ENCODE results near the gene SNX17. TPM values are rescaled to one million over a fixed set of nuclear protein-coding genes. Genes with fewer than 3 reads are reported as not detected.

Gene SNX17
- total RNA-seq, 1 experiment from 2014 or later: 60.6 TPM

DNA sequence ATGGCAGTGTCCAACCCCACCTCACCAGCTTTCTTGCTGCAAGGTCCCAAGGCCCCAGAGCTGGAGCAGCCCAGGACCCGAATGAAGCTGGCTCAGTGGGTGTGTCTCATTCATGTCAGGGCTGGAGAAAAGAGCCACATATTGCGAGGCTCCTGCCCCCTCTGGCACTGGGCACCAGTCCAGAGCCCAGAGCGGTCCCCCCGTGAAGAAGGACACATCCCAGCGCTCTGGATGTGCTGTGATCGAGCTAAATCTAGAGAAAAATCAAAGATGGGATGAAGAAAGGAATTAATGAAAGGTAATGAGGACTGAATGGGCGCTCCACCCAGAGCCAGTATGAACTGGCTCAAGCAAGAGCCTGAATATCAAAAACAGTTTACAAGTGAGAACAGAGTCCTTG is 34.2 kb upstream of the SNX17 start:
- no peak overlapping the region for H3K4me3 ChIP-seq
- H2AFZ ChIP-seq: no peak overlapping the region
- ChIA-PET POLR2A (ENCODE audit: unreplicated experiment) (no interaction called here), CTCF (no interaction called here)
- no peaks in the 10 kb centered on the region for H3K9me3 ChIP-seq (ENCODE audit: insufficient read depth, low read depth)
- H3K79me2 ChIP-seq (ENCODE audit: low read depth): no peaks in the 10 kb centered on the region
- DNase-seq: no peak
- no peaks in the 10 kb centered on the region for H3K27me3 ChIP-seq (ENCODE audit: insufficient read depth, low read depth)
- no TSS peak for BruUV-seq (replicated peaks)
- no peak overlapping the region for H3K4me2 ChIP-seq
- H4K20me1 ChIP-seq (ENCODE audit: insufficient read depth): no peaks in the 10 kb centered on the region
- no peak overlapping the region for H3K27ac ChIP-seq
- H3K9me2 ChIP-seq (ENCODE audit: insufficient read depth): no peaks in the 10 kb centered on the region
- H3K36me3 ChIP-seq (ENCODE audit: low read depth): peaks cover 24% of the 10 kb centered on the region
- no peaks in the 10 kb centered on the region for H3F3A ChIP-seq (ENCODE audit: insufficient read depth, low read depth)
- no peaks in the 10 kb centered on the region for H3K4me1 ChIP-seq (replicated peaks; ENCODE audit: insufficient read depth)
- intact Hi-C loops (cut with micrococcal nuclease; ENCODE audit: unreplicated experiment): no loop called here
- TF ChIP-seq, protein P1, sequence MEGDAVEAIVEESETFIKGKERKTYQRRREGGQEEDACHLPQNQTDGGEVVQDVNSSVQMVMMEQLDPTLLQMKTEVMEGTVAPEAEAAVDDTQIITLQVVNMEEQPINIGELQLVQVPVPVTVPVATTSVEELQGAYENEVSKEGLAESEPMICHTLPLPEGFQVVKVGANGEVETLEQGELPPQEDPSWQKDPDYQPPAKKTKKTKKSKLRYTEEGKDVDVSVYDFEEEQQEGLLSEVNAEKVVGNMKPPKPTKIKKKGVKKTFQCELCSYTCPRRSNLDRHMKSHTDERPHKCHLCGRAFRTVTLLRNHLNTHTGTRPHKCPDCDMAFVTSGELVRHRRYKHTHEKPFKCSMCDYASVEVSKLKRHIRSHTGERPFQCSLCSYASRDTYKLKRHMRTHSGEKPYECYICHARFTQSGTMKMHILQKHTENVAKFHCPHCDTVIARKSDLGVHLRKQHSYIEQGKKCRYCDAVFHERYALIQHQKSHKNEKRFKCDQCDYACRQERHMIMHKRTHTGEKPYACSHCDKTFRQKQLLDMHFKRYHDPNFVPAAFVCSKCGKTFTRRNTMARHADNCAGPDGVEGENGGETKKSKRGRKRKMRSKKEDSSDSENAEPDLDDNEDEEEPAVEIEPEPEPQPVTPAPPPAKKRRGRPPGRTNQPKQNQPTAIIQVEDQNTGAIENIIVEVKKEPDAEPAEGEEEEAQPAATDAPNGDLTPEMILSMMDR (conservative IDR thresholded peaks at IDR 0.05): no peak
- TF ChIP-seq EZH2 (IDR thresholded peaks at IDR 0.05; ENCODE audit: low read depth): no peak

DNA sequence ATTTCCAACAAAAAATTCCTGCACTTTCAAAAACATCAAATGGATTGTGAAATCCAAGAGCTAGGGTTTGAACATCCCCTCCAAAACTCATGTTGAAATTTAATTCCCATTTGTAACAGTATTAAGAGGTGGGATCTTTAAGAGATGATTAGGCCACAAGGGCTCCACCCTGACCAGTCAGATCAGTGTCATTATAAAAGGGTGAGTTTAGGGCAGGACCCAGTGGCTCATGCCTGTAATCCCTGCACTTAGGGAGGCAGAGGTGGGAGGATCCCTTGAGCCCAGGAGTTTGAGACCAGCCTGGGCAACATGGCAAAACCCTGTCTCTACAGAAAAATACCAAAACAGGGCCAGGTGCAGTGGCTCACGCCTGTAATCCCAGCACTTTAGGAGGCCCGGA is 22.8 kb upstream of the SNX17 start:
- Histone ChIP-seq H4K20me1 (ENCODE audit: insufficient read depth) (peaks cover 45% of the 10 kb centered on the region), H2AFZ (no peak overlapping the region), H3K4me2 (no peak overlapping the region), H3K4me3 (no peak overlapping the region), H3K9me3 (ENCODE audit: insufficient read depth, low read depth) (no peaks in the 10 kb centered on the region), H3K9me2 (ENCODE audit: insufficient read depth) (no peaks in the 10 kb centered on the region), H3K27me3 (ENCODE audit: insufficient read depth, low read depth) (no peaks in the 10 kb centered on the region), H3K79me2 (ENCODE audit: low read depth) (peaks cover 90% of the 10 kb centered on the region), H3K4me1 (replicated peaks; ENCODE audit: insufficient read depth) (no peaks in the 10 kb centered on the region), H3F3A (ENCODE audit: insufficient read depth, low read depth) (no peaks in the 10 kb centered on the region), H3K36me3 (ENCODE audit: low read depth) (peaks cover 10% of the 10 kb centered on the region; the same call in 1 of the 2 replicates), H3K27ac (no peak overlapping the region)
- no TSS peak for BruUV-seq (replicated peaks)
- no peak for DNase-seq
- ChIA-PET CTCF (no interaction called here), POLR2A (ENCODE audit: unreplicated experiment) (no interaction called here)
- no peak for TF ChIP-seq EZH2 (IDR thresholded peaks at IDR 0.05; ENCODE audit: low read depth)
- TF ChIP-seq, protein P1 (conservative IDR thresholded peaks at IDR 0.05): no peak
- intact Hi-C loops (cut with micrococcal nuclease; ENCODE audit: unreplicated experiment): no loop called here

DNA sequence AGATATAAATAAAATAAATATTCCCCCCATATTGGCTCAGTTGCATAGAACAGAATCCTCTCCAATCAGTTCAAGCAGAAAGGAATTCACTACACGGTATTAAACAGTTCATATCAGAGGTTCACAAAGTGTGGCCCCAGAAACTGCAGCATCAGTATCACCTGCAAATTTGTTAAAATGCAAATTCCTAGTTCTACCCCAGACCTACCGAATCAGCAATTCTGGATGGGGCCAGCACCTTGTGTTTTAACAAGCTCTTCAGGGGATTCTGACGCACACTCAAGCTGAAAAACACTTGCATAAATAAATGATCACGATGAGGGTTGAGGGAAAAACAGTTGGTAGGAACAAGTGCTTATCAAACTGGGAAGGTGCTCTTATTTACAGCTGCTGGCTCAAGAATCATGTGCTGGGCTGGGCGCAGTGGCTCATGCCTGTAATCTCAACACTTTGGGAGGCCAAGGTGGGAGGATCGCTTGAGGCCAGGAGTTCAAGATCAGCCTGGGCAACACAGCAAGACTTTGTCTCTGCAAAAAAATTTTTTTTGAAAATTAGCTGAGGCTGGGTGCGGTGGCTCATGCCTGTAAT is 20.2 kb upstream of the SNX17 start:
- Histone ChIP-seq H2AFZ (no peak overlapping the region), H4K20me1 (ENCODE audit: insufficient read depth) (peaks cover 39% of the 10 kb centered on the region), H3K27me3 (ENCODE audit: insufficient read depth, low read depth) (no peaks in the 10 kb centered on the region), H3K79me2 (ENCODE audit: low read depth) (peaks cover 97% of the 10 kb centered on the region), H3K9me2 (ENCODE audit: insufficient read depth) (no peaks in the 10 kb centered on the region), H3F3A (ENCODE audit: insufficient read depth, low read depth) (peaks cover 4% of the 10 kb centered on the region; the same call in 1 of the 2 replicates), H3K4me3 (no peak overlapping the region), H3K27ac (no peak overlapping the region), H3K4me1 (replicated peaks; ENCODE audit: insufficient read depth) (peaks cover 16% of the 10 kb centered on the region), H3K9me3 (ENCODE audit: insufficient read depth, low read depth) (no peaks in the 10 kb centered on the region), H3K4me2 (no peak overlapping the region), H3K36me3 (ENCODE audit: low read depth) (no peaks in the 10 kb centered on the region)
- TF ChIP-seq EZH2 (IDR thresholded peaks at IDR 0.05; ENCODE audit: low read depth): no peak
- TF ChIP-seq, protein P1 (conservative IDR thresholded peaks at IDR 0.05): no peak
- no TSS peak for BruUV-seq (replicated peaks)
- intact Hi-C loops (cut with micrococcal nuclease; ENCODE audit: unreplicated experiment): no loop called here
- POLR2A ChIA-PET (ENCODE audit: unreplicated experiment): no interaction called here
- no peak for DNase-seq
- CTCF ChIA-PET: interaction anchor here (0.6 to 0.7 kb wide), 2 partner anchors 16 to 334 kb away, joined by 6 to 9 read pairs; no protein-coding TSS in a partner anchor
